GM19035 (cell line): ENCODE results near the gene COL6A2.
"Not testable (repeated sequence)": the region's sequence is repeated elsewhere in the genome, so short reads cannot be mapped to it uniquely, and the experiment has no call there.

Source experiments
- ATAC-seq: cut with Tn5 transposase; IDR thresholded peaks from one replicate; pipeline ENCODE4 v1.9.1; 2021; ENCODE audit not compliant: unreplicated experiment

Gene COL6A2

GRCh38 chr21:46141767-46142581, 44.1 kb downstream of the COL6A2 start:
- no peak for ATAC-seq

DNA sequence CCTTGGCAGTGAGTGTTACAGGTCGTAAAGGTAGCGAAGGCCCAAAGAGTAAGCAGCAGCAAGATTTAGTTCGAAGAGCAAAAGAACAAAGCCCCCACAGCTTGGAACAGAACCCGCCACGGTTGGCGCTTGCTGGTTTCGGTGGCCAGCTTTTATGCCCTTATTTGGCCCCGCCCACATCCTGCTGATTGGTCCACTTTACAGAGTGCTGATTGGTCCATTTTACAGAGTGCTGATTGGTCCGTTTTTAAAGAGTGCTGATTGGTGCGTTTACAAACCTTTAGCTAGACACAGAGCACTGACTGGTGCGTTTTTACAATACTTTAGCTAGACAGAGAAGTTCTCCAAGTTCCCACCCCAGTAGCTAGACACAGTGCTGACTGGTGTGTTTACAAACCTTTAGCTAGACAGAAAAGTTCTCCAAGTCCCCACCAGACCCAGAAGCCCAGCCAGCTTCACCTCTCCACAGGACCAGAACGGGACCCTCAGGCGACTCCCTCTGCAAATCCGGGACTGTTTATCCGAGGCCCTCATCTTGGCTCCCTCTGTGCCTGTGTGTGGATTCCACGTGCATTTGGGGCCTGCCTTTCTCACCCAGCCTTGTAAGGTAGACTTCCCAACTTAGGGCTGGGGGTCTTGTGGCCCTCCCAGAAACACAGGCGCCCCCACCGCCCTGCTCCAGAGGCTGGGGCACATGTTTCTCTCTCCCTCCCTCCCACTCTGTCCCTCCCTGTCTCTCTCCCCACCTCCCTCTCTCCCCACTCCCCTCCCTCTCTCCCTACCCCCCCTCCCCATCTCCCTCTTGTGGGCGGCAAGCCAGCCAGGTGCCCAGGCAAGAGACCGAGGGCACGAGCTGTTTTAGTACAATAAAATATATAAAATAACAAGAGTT, 44.9 kb downstream of the COL6A2 start:
- ATAC-seq: no peak

GRCh38 chr21:46144464-46145070, 46.7 kb downstream of the COL6A2 start:
- ATAC-seq: no peak

DNA sequence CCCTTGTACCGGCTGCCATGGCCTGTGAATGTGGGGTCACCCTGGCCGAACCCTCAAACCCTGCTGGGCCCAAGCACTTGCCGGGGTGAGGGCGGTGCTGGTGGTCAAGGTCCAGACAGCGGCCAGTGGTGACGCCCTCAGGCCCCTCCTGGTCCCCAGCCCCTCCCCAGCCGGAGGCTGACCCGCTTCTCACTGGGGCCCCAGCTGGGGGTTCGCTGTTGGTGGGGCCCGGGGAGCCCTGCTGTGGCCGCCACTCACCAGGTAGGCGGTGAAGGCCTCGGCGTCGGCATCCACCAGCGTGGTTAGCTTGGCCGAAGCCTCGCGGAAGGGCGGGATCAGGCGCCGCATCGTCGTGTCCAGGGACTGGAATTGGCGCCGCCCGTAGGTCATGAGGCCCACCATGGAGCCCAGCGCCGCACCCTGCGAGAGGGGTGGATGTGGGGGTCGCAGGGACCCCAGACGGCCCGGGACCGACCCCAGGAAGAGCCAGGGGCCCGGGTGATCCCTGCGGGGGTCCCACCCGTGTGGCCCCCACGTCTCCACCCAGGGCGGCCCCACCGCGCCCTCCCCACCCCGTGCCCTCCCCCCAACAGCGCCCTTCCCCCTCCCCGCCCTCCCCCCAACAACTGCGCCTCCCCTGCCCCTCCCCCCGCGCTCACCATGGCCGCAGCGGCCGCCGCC, 47.4 kb downstream of the COL6A2 start:
- ATAC-seq: no peak

- ATAC-seq: no peak
Observed at GRCh38 chr21:46145840-46146691, 48.2 kb downstream of the COL6A2 start.

GRCh38 chr21:46146856-46147255, 48.9 kb downstream of the COL6A2 start:
- no peak for ATAC-seq

GRCh38 chr21:46147429-46147828, 49.5 kb downstream of the COL6A2 start:
- not testable (repeated sequence) for ATAC-seq

DNA sequence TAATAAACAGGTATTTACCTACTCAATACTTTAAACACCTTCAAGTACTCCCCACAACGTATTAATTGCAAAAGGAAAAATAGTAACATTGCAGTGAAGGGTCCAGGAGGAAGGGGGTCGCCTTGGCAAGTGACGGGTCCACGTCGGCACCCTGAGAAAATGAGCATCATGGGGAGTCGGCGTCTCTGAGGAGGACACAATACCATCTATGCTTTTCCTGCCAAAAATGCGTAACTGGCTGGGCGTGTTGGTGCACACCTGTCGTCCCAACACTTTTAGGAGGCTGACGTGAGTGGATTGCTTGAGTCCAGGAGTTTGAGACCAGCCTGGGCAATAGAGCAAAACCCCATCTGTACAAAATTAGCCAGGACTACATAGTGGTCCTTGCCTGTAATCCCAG, 50.2 kb downstream of the COL6A2 start:
- no peak for ATAC-seq

DNA sequence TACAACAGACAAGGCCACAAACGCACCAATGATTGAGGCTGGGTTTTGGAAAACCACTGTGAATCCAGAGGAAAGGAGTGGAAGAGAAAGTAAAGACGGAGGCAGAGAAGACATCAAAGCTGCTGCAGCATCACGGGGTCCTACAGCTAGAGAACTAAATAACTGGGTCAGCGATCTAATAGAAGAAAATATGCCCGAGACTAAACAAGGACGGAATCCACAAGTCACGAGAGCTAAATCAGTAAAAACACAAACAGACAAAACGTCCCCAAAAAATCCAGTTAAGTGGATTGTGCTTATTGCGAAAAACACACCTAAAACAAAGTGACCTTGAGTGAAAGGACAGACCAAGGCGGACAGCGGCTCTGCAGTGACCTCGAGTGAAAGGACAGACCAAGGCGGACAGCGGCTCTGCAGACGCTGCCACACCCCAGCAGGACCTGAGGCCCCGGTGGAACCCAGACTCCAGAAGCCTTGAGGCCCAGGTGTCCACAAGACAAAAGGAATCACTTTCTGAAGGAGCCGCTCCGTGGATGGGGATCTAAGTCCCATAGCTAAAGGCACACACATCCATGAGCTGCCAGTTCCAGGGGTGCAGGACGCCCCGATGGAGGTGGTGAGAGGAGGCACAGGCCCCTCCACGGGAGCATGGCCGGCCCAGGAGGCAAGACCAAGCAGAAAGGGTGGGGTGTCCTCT, 51.4 kb downstream of the COL6A2 start:
- no peak for ATAC-seq

- no peak for ATAC-seq
Observed at GRCh38 chr21:46150073-46150472, 52.2 kb downstream of the COL6A2 start.

DNA sequence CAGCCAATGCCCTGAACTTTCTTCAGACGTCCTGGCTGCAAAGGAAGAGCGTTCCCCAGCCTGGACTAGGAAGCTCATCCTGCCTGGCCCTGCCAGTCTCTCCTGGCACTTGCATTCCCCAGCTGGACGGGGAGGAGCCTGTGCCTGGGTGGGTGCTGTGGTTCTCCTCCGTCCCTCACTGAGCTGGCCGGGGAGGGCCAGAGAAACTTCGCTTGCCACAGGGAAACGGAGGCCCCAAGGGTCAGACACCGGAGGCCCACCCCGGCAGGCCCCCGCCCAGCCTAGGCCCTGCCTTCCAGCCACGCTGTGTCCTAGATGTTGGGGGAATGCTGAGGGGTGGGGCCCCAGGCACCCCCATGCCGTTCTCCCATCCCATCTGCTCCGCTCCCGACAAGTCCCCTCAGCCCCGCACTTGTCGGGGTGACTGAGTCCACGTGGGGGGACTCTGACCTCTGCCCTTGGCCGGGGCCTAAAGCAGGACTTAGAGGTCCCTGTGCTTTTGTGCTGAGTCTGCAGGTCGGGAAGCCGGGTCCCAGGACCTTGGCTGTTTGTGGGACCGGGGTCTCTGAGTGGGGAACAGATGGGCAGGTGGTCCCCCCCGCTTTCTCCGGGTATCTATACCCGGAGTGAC, 52.7 kb downstream of the COL6A2 start:
- ATAC-seq: no peak

DNA sequence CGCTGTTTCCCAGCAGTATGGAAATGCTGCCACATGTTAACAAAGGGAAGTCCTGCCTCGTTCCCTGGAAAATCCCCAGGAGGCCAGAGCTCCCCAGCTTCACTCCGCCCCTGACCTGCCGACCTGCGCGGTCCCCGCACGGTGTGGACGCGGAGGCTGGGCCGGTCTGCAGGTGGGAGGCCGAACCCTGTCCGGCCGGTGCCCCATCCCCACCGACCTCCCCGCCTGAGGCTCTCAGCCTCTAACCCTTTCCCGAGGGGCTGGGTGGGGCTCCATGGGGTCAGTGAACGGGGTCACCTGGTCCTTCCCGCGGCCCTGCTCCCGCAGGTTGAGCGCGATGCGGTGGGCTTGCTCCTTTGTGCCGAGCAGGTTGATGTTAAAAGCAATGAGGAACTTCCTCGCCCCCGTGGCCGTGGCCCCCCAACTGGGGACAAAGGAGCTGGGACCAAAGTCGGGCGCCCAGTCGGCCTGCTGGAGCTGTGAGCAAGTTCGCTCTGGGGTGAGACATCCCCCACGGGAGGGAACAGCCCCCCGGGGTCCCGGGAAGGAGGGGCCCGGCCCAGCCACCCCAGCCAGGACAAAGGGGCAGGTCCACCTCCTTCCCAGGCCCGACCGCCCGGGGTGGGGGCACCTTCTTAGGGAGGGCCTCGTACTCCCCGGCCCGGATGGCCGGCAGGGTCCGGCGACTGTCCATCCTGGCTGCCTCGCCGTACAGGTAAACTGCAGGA, 53.5 kb downstream of the COL6A2 start:
- ATAC-seq: no peak

GRCh38 chr21:46151989-46152926, 54.3 kb downstream of the COL6A2 start:
- ATAC-seq: no peak

GRCh38 chr21:46152927-46153246, 55.0 kb downstream of the COL6A2 start:
- no peak for ATAC-seq

DNA sequence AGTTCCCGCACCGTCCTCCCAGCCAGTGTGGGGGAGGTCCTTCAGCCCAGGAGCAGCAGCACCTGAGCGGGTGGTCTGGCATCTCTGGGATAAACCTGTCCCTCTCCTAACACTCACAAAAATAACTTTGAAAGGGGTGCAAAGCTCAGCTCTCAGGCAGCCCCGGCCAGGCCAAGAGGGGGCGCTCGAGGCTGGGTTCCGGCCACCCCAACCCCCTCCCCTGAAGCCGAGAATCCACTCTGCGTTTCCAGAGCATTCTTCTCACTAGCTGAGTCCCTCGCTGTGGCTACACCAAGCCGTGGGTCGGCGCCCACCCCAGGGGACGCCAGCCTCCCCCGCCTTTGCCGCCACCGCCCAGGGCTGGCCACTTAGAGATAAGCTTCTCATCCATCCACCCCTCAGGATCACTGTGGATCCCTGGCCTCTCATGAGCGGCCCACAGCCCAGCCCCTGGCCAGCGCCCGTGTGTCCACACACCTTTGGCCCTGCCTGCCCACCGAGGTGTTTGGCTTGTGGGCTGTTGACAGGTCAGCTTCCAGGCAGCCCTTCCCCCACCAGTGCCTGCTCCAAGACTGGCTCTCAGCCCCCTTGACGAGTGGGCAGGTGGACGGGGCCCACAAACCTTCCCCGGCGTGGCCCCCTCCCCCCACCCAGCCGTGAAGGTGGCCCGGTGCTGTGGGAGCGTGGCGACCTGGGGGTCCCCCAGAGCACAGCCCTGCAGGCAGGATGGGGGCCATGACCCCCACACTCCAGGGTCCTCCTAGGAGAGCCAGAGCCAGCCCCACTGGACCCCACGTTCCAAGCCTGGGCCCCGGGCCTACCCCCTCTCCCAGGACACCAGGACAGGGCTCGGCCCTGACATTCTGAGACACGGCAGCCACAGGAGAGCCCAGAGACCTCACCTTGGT, 55.6 kb downstream of the COL6A2 start:
- no peak for ATAC-seq

DNA sequence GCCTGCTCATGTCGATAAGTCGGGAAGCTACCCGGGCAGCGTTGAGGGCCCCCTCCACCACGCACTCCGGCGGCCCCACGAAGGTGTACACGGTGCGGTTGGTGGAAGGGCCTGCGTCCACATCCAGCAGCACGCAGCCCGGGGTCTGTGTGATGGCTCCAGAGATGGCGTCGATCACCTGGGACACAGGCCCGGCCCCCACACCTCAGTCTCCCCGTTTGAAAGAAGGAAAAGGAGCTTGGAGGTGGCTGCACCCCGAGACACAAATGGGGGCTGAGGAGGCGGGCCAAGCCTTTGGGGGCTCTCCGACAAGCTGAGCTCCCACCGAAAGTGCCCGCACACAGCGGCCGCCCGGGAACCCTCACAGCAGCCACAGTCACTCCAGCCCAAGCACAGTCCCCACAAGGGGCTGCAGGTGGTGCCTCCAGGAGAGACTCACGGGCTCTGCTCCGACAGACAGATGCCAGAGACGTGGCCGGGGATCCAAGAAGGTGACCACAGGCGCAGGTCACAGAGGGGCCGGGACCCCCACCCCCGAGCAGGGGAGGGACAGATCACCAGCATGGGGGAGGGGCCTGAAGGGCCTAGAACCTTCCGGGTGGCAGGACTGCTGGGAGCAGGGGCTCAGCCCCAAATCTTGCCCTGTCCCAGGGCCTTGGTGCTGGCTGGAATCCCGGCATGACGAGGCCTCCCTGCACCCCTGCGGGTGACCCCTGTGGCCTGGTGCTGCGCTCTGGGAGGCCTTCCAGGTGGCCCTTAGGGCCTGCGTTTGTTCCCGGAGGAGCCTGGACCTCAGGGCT, 56.4 kb downstream of the COL6A2 start:
- no peak for ATAC-seq
